Measurements from ENCODE around the gene PCBP3. TPM values are rescaled to one million over a fixed set of nuclear protein-coding genes. Genes with fewer than 3 reads are reported as not detected.

PCBP3 gene
- total and polyA plus RNA-seq, 2 experiments from 2014 or later: 3.4 to 4.3 TPM

GRCh38 chr21:45889961-45890360 is 246.4 kb downstream of the PCBP3 start:
- H3K36me3 ChIP-seq: no peaks in the 10 kb centered on the region
- DNase-seq (ENCODE audit: low read depth in 1 of 2, low spot score in 1 of 2): no peak
- H3K27ac ChIP-seq: peak overlapping the region; percentile 10
- TF ChIP-seq CTCF (IDR thresholded peaks at IDR 0.05; ENCODE audit: low read depth, low read length): no peak
- no peak overlapping the region for H3K4me3 ChIP-seq
- H3K4me1 ChIP-seq (ENCODE audit: low read depth): peaks cover 33% of the 10 kb centered on the region
- no peaks in the 10 kb centered on the region for H3K9me3 ChIP-seq (ENCODE audit: low read depth)
- no peaks in the 10 kb centered on the region for H3K27me3 ChIP-seq

- Histone ChIP-seq H3K36me3 (no peaks in the 10 kb centered on the region), H3K27ac (no peak overlapping the region), H3K9me3 (ENCODE audit: low read depth) (no peaks in the 10 kb centered on the region), H3K4me1 (ENCODE audit: low read depth) (peaks cover 33% of the 10 kb centered on the region), H3K4me3 (no peak overlapping the region), H3K27me3 (no peaks in the 10 kb centered on the region)
- DNase-seq (ENCODE audit: low read depth in 1 of 2, low spot score in 1 of 2): no peak
- TF ChIP-seq CTCF (IDR thresholded peaks at IDR 0.05; ENCODE audit: low read depth, low read length): no peak
These were observed 248.0 kb downstream of the PCBP3 start for GRCh38 chr21:45891388-45892155.

- no peak for TF ChIP-seq CTCF (IDR thresholded peaks at IDR 0.05; ENCODE audit: low read depth, low read length)
- H3K27ac ChIP-seq: no peak overlapping the region
- no peak overlapping the region for H3K4me3 ChIP-seq
- H3K27me3 ChIP-seq: no peaks in the 10 kb centered on the region
- DNase-seq (ENCODE audit: low read depth in 1 of 2, low spot score in 1 of 2): no peak
- H3K4me1 ChIP-seq (ENCODE audit: low read depth): peaks cover 30% of the 10 kb centered on the region
- no peaks in the 10 kb centered on the region for H3K36me3 ChIP-seq
- H3K9me3 ChIP-seq (ENCODE audit: low read depth): no peaks in the 10 kb centered on the region
These were observed 248.8 kb downstream of the PCBP3 start for GRCh38 chr21:45892156-45892915.

GRCh38 chr21:45892916-45893739 is 249.6 kb downstream of the PCBP3 start:
- no peak overlapping the region for H3K4me3 ChIP-seq
- H3K4me1 ChIP-seq (ENCODE audit: low read depth): peaks cover 22% of the 10 kb centered on the region
- TF ChIP-seq CTCF (IDR thresholded peaks at IDR 0.05; ENCODE audit: low read depth, low read length): no peak
- no peaks in the 10 kb centered on the region for H3K9me3 ChIP-seq (ENCODE audit: low read depth)
- no peak for DNase-seq (ENCODE audit: low read depth in 1 of 2, low spot score in 1 of 2)
- no peak overlapping the region for H3K27ac ChIP-seq
- no peaks in the 10 kb centered on the region for H3K36me3 ChIP-seq
- no peaks in the 10 kb centered on the region for H3K27me3 ChIP-seq

GRCh38 chr21:45893740-45894449 is 250.4 kb downstream of the PCBP3 start:
- no peak for TF ChIP-seq CTCF (IDR thresholded peaks at IDR 0.05; ENCODE audit: low read depth, low read length)
- Histone ChIP-seq H3K4me1 (ENCODE audit: low read depth) (peaks cover 22% of the 10 kb centered on the region), H3K27ac (no peak overlapping the region)

More at GRCh38 chr21:45893740-45894449, 250.4 kb downstream of the PCBP3 start:
- DNase-seq (ENCODE audit: low read depth in 1 of 2, low spot score in 1 of 2): no peak
- Histone ChIP-seq H3K9me3 (ENCODE audit: low read depth) (no peaks in the 10 kb centered on the region), H3K4me3 (no peak overlapping the region), H3K27me3 (no peaks in the 10 kb centered on the region), H3K36me3 (no peaks in the 10 kb centered on the region)
